Liver (tissue), 3 donors: ENCODE measurements around the gene FOXN3.

Experiments
- GABPA ChIP-seq, 2 donors: IDR thresholded peaks in 1 of 2; conservative IDR thresholded peaks in 1 of 2; 2 replicates each; pipeline ENCODE4 v1.6.1; 2016; ENCODE audit warnings: antibody characterized with exemption in 2 of 2, mild to moderate bottlenecking in 1 of 2, moderate library complexity in 1 of 2
- JUND ChIP-seq, 2 donors: IDR thresholded peaks; 2 replicates each; pipeline ENCODE4 v1.6.1; 2016; ENCODE audit warnings: antibody characterized with exemption in 2 of 2
- RAD21 ChIP-seq, 2 donors: IDR thresholded peaks; 2 replicates each; pipeline ENCODE4 v1.6.1; 2016; ENCODE audit warnings: antibody characterized with exemption in 2 of 2, mild to moderate bottlenecking in 2 of 2
- YY1 ChIP-seq: IDR thresholded peaks from 2 replicates; pipeline ENCODE4 v1.6.1; 2016; ENCODE audit warnings: antibody characterized with exemption, mild to moderate bottlenecking
- TF ChIP-seq, protein P1 (sequence below): fragments of 150-350 bp; IDR thresholded peaks from 2 replicates; pipeline ENCODE4 v1.5.1; 2017; ENCODE audit warnings: improper control_type of control experiment, low read depth, low read length; ENCODE audit not compliant: missing input control
- donor health status: healthy.
- donor health status: healthy.

DNA sequence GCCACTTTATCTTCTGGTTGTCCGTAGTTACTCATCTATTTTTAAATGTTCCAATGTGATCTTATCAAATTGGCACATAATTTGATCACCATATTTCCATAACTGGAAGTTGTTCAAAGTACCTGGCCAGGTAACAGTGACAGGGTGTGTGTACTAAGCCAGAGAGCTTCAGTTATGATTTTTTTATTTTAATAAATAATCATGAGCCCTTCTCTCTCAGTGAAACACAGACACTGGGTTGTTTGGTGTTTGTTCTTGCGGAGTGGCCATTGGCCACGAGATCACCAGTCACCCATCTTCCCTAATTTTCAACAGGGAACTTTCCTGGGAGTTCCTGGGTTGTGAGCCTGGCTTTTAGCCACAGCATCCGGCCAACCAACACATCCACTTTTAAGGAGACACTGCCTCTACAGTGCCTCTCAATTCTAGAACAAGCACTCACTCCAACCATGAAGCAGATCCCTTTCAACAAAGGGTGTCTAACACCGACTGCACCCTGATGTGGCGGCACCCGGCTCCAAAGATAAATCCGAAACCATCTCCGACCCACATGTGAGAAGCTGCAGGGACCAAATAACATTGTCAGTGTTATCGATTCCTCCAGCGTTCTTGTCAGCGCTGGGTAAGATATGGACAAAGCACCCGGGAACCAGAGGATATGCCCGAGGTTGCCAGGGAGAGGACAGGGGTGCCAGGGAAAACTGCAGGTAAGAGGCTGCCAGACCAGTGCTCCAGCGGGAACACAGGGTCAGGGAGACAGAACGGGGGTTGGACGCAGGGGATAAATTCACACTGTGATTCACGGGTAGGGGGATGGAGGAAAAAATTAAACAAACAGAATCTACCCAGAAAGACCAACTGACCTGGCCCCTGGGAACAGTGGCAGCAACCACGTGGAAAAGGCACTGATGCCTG, 49.9 kb downstream of the FOXN3 start:
- TF ChIP-seq, protein P1, sequence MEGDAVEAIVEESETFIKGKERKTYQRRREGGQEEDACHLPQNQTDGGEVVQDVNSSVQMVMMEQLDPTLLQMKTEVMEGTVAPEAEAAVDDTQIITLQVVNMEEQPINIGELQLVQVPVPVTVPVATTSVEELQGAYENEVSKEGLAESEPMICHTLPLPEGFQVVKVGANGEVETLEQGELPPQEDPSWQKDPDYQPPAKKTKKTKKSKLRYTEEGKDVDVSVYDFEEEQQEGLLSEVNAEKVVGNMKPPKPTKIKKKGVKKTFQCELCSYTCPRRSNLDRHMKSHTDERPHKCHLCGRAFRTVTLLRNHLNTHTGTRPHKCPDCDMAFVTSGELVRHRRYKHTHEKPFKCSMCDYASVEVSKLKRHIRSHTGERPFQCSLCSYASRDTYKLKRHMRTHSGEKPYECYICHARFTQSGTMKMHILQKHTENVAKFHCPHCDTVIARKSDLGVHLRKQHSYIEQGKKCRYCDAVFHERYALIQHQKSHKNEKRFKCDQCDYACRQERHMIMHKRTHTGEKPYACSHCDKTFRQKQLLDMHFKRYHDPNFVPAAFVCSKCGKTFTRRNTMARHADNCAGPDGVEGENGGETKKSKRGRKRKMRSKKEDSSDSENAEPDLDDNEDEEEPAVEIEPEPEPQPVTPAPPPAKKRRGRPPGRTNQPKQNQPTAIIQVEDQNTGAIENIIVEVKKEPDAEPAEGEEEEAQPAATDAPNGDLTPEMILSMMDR, result no peak
- peak; percentile 49 for TF ChIP-seq YY1
- peak in 1 of 2 donors; percentile 30 for TF ChIP-seq JUND (IDR thresholded peaks at IDR 0.05)
- TF ChIP-seq RAD21 (IDR thresholded peaks at IDR 0.05), result peak; percentile 19 to 55
- no peak for TF ChIP-seq GABPA (IDR thresholded peaks at IDR 0.05 in 1 of 2, conservative IDR thresholded peaks at IDR 0.05 in 1 of 2)
